Esophagus muscularis mucosa (tissue), 4 donors: Measurements from ENCODE around the gene ATP9A.

ENCODE experiments used
- EP300 ChIP-seq: sonication (generic); formaldehyde crosslinking; IDR thresholded peaks from one replicate; pipeline ENCODE4 v1.6.1; 2017; ENCODE audit warnings: antibody characterized with exemption
- POLR2AphosphoS5 ChIP-seq, 2 donors: sonication (generic); formaldehyde crosslinking; IDR thresholded peaks; one replicate each; pipeline ENCODE4 v1.6.1; 2017; ENCODE audit warnings: antibody characterized with exemption in 2 of 2
- TF ChIP-seq, protein P1 (sequence below), 3 experiments: fragments of 200-600 bp in 2 of 3; fragments of 450-650 bp in 1 of 3; sonication (generic) in 2 of 3; IDR thresholded peaks; one replicate each; pipeline ENCODE4 v1.5.1; 2017 to 2019; ENCODE audit warnings: antibody characterized with exemption in 3 of 3, mild to moderate bottlenecking in 2 of 3, moderate library complexity in 1 of 3

DNA sequence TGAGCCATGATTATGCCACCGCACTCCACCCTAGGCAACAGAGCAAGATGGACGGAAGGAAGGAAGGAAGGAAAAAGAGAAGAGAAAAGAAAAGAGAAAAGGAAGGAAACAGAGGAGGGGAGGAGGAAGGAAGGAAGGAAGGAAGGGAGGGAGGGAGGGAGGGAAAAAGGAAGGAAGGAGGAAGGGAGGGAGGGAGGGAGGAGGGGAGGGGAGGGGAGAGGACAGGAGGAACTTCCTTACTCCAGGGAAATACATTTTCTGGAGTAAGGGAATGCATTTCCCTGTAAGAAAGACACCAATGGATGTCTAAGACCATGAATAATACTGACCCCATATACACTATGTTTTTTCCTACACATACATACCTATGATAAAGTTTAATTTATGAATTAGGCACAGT lies 132.5 kb downstream of the ATP9A start:
- TF ChIP-seq POLR2AphosphoS5 (IDR thresholded peaks at IDR 0.05) (no peak), EP300 (no peak)
- TF ChIP-seq, protein P1, sequence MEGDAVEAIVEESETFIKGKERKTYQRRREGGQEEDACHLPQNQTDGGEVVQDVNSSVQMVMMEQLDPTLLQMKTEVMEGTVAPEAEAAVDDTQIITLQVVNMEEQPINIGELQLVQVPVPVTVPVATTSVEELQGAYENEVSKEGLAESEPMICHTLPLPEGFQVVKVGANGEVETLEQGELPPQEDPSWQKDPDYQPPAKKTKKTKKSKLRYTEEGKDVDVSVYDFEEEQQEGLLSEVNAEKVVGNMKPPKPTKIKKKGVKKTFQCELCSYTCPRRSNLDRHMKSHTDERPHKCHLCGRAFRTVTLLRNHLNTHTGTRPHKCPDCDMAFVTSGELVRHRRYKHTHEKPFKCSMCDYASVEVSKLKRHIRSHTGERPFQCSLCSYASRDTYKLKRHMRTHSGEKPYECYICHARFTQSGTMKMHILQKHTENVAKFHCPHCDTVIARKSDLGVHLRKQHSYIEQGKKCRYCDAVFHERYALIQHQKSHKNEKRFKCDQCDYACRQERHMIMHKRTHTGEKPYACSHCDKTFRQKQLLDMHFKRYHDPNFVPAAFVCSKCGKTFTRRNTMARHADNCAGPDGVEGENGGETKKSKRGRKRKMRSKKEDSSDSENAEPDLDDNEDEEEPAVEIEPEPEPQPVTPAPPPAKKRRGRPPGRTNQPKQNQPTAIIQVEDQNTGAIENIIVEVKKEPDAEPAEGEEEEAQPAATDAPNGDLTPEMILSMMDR (IDR thresholded peaks at IDR 0.05) = no peak
